DLD1 (cell line): ENCODE measurements around the gene SLC16A13.
"Not testable (repeated sequence)": the region's sequence is repeated elsewhere in the genome, so short reads cannot be mapped to it uniquely, and the experiment has no call there.

ENCODE experiments used
- in situ Hi-C: cut with HindIII; loops from 2 replicates; pipeline ENCODE4 v1.10.0; 2017; ENCODE audit warnings: low sequenced_read_pairs

SLC16A13 gene

GRCh38 chr17:7060165-7060891 lies 24.5 kb downstream of the SLC16A13 start:
- in situ Hi-C loops: no loop called here

DNA sequence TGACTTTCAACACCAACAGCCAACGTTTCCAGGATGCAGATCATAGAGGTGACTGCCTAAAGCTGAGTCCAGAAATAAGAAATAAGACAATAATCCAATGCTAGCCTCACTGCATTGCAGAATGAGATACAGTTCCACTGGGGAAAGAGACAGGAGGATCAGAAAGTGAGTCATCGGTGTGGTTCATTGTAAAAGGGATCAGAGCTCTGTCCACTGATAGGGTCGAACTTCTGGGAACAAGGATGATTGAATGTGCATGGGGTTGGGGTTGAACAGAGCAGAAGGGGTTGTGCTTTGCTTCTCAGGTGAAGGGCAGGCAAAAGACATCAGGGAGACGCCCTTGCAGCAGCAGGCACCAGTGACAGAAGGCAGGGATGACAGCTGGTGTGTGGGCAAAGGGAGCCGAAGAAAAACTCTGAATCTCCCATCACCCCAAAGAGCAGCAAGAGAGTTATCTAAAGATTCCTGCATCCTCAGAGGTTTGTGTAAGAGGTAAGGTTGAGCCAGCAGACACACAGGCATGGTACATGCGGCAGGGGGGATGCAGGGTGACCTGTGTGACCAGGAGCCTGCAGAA lies 27.8 kb downstream of the SLC16A13 start:
- in situ Hi-C loops: no loop called here

GRCh38 chr17:7064261-7064660 lies 28.4 kb downstream of the SLC16A13 start:
- in situ Hi-C loops: no loop called here

GRCh38 chr17:7067198-7067597 lies 31.4 kb downstream of the SLC16A13 start:
- in situ Hi-C loops: no loop called here

DNA sequence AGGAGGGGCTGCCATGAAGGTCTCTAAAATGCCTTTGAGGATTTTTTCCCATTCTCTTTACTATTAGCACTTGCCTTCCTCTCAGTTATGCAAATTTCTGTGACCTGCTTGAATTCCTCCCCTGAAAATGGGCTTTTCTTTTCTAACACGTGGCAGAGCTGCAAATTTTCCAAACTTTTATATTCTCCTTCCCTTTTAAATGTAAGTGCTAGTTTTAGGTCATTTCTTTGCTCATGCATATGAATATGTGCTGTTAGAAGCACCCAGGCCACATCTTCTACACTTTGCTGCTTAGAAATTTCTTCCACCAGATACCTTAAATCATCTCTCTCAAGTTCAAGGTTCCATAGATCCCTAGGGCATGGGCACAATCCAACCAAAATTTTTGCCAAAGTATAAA lies 32.5 kb downstream of the SLC16A13 start:
- in situ Hi-C loops: no loop called here

GRCh38 chr17:7070712-7071111 lies 34.9 kb downstream of the SLC16A13 start:
- in situ Hi-C loops: no loop called here

- in situ Hi-C loops: no loop called here
Measured at GRCh38 chr17:7072406-7072805, 36.6 kb downstream of the SLC16A13 start.

DNA sequence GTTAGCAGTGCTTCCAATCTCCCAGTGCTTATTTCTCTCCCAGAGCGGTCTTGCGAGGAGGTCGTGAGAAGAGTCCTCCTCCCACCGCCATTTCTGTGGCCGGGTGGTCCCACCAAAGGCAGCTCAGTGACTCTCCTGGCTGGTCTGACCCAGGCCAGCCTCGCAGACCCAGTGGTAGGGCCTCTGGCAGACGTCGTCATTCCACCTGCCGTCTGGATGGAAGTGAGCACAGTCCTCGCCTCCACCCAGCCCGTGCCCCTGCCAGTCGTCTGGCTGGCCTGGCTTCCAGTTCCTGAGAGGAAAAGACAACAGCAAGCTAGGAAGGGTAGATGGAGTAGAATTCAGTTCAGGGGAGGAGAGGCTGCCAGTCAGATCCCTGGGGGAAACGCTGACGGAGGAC lies 39.1 kb downstream of the SLC16A13 start:
- in situ Hi-C loops: no loop called here

DNA sequence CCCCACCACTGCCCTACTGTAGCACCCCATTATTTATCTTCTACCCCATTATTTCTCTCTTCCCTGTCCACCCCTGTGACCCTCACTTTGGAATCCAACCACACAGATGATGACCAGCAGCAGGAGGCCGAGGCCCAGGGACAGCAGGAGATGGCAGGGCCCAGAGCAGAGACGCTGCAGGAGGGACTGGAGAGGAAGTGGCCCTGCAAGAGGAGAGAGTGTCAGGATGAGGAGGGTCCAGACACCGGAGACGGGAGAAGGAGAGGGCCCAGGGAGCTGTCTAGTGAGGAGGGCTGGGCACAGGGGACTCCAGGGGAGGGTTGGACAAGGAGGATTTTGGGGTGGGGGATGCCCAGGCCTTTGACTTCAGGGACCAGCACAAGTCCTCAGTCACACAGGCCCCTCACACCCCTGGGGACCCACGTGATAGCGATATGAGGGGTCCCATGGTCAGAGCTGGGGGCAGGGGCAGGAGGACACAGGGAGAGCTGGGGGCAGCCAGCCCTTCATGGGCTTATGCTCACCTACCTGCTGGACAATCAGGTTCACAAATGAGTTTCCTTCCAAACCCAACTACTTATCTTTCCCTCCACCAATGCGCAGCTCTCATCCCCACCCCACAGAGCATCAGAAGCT lies 42.2 kb downstream of the SLC16A13 start:
- in situ Hi-C loops: no loop called here

GRCh38 chr17:7078711-7079110 lies 42.9 kb downstream of the SLC16A13 start:
- in situ Hi-C loops: no loop called here

- in situ Hi-C loops: no loop called here
Measured at GRCh38 chr17:7079581-7080455, 44.0 kb downstream of the SLC16A13 start, which contains the start of gene CLEC10A. TSS of gene CLEC10A (minus strand) at chr17:7080251. CDS start at chr17:7078812, 1,439 bp downstream.

- in situ Hi-C loops: no loop called here
Measured at GRCh38 chr17:7080456-7081041, 44.7 kb downstream of the SLC16A13 start.

DNA sequence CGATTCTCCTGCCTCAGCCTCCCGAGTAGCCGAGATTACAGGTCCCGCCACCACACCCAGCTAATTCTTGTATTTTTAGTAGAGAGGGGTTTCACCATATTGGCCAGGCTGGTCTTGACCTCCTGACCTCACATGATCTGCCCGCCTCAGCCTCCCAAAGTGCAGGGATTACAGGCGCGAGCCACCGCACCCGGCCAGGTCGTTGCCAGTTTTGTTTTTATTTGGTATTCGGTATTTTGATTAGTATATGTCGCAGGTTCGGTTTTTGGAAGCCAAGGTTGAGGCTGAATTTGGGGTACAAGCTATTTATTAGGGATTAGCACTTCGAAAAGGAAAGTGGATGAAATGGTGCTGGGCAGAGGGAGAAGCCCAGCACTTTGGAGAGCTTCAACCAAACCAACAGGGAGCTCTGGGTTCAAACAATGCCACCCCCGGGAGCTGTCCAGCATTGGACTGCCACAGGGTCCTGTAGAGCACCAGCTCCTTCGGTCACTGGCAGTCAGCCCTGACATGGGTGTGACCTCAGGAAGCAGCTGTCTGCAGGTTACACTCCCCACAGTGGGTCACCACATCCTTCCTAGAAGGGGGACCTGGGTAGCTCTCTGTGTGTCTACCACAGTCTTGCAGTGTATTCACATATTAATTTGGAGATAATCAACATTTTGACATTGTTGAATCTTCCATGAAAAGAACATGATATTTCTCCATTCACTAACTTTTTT lies 45.7 kb downstream of the SLC16A13 start:
- in situ Hi-C loops: no loop called here

DNA sequence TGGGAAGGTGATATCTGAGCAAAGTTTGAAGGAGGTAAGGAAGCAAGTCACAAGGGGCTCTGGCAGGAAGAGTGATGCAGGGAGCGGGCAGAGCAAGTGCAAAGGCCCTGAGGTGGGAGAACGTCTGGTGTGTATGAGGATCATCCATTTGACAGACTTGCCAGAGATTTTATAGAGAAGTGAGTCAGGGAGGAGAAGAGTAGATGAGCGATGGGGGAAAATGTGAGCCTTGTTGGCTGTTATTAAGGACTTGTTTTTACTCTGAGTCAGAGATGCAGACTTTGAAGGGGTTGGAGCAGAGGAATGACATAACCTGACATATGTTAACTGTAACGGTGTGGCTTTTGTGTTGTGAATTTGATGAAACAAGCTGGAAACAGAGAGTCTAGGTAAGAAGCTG lies 47.8 kb downstream of the SLC16A13 start:
- in situ Hi-C loops: no loop called here

- in situ Hi-C loops: no loop called here
Measured at GRCh38 chr17:7084088-7084487, 48.3 kb downstream of the SLC16A13 start.

GRCh38 chr17:7088442-7088841 lies 52.6 kb downstream of the SLC16A13 start:
- in situ Hi-C loops: not testable (repeated sequence)

DNA sequence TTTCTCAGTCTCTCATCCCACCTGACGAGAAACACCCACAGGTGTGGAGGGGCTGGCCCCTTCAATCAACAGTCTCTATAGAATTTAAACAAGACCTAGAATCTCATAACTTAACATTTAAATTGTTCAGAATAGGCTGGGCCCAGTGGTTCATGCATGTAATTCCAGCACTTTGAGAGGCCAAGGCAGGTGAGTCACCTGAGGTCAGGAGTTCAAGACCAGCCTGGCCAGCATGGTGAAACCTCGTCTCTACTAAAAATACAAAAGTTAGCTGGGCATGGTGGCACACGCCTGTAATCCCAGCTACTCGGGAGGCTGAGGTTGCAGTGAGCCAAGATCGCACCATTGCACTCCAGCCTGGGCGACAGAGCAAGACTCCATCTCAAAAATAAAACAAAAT lies 53.8 kb downstream of the SLC16A13 start:
- in situ Hi-C loops: not testable (repeated sequence)
